ENCODE data around the gene MDFI. TPM values are rescaled to one million over a fixed set of nuclear protein-coding genes. Genes with fewer than 3 reads are reported as not detected.

Gene MDFI
- total RNA-seq, 1 experiment from 2014 or later: 96.4 TPM

DNA sequence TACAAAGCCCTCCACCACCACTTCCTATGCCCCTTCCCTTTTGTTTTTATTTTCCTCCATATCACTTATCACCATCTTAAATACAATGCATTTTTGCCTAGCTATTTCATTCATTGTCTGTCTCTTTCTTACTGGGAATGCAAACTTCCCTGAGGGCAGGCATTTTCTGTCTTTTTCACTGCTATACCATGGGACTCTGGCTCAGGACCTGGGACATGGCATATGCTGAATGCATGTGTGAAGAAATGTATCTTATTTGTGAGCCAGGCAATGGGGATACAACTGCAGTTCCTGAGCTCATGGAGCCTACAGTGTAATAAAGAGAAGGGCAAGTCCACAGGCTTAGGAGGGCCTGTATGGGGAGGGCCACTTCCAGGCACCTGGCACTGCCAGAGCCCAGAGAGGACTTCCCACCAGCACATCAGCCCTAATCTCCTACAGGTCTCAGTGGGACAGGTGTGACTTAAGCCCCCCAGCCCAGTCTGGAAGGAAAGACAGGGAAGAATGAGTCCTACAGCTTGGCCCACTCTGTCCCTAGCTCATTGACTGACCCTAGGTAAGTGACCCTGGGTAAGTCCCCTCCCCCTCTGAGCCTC lies 53.9 kb downstream of the MDFI start:
- no peaks in the 10 kb centered on the region for H3K9me2 ChIP-seq (replicated peaks; ENCODE audit: low read length)
- CTCF ChIA-PET: no interaction called here
- ATAC-seq (no peak), DNase-seq (no peak)
- no peaks in the 10 kb centered on the region for H3K27me3 ChIP-seq (ENCODE audit: low read length)
- H3K79me2 ChIP-seq (ENCODE audit: low read length): no peaks in the 10 kb centered on the region
- no peaks in the 10 kb centered on the region for H3K36me3 ChIP-seq (ENCODE audit: low read depth, low read length)
- POLR2A ChIA-PET (ENCODE audit: unreplicated experiment): no interaction called here
- intact Hi-C loops (cut with micrococcal nuclease): no loop called here
- H3K27ac ChIP-seq (ENCODE audit: low read length): no peak overlapping the region
- TF ChIP-seq EZH2 (IDR thresholded peaks at IDR 0.05; ENCODE audit: low read length, unreplicated experiment) (no peak), EZH2phosphoT487 (IDR thresholded peaks at IDR 0.05; ENCODE audit: borderline replicate concordance, low read length) (no peak)
- TF ChIP-seq, protein P1, sequence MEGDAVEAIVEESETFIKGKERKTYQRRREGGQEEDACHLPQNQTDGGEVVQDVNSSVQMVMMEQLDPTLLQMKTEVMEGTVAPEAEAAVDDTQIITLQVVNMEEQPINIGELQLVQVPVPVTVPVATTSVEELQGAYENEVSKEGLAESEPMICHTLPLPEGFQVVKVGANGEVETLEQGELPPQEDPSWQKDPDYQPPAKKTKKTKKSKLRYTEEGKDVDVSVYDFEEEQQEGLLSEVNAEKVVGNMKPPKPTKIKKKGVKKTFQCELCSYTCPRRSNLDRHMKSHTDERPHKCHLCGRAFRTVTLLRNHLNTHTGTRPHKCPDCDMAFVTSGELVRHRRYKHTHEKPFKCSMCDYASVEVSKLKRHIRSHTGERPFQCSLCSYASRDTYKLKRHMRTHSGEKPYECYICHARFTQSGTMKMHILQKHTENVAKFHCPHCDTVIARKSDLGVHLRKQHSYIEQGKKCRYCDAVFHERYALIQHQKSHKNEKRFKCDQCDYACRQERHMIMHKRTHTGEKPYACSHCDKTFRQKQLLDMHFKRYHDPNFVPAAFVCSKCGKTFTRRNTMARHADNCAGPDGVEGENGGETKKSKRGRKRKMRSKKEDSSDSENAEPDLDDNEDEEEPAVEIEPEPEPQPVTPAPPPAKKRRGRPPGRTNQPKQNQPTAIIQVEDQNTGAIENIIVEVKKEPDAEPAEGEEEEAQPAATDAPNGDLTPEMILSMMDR (conservative IDR thresholded peaks at IDR 0.05; ENCODE audit: low read depth, low read length): no peak
- H4K20me1 ChIP-seq (ENCODE audit: low read length): no peaks in the 10 kb centered on the region
- no peak overlapping the region for H3K4me2 ChIP-seq (ENCODE audit: low read length)
- BruUV-seq (replicated peaks): no TSS peak
- no peaks in the 10 kb centered on the region for H3F3A ChIP-seq (ENCODE audit: low read length, unreplicated experiment)
- H3K4me3 ChIP-seq (ENCODE audit: low read length): no peak overlapping the region
- H3K4me1 ChIP-seq (ENCODE audit: insufficient read depth, low read length): peaks cover 8% of the 10 kb centered on the region
- no peak overlapping the region for H2AFZ ChIP-seq (ENCODE audit: low read length)
- H3K9ac ChIP-seq (ENCODE audit: low read length): no peak overlapping the region
- H3K9me3 ChIP-seq (ENCODE audit: low read length): no peaks in the 10 kb centered on the region

DNA sequence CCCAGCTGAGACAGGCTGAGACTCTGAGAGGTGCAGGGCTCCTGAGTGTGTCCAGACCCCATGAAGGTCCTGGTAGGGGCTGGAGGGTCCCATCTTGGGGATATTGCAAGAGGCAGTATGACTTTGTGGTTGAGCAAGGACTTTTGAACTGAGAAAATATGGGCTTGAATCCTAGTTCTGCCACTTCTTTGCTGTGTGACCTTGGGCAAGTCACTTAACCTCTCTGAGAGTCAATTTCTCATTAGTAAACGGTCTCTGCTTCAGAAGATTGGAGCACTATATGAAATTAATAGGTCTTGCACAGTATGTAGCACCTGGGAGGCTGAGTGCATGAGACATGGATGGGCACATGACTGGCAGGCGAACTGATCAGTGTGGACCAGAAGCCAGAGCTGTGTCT lies 54.5 kb downstream of the MDFI start:
- Histone ChIP-seq H3K9me2 (replicated peaks; ENCODE audit: low read length) (no peaks in the 10 kb centered on the region), H3K27me3 (ENCODE audit: low read length) (no peaks in the 10 kb centered on the region), H3K4me2 (ENCODE audit: low read length) (no peak overlapping the region), H2AFZ (ENCODE audit: low read length) (no peak overlapping the region), H3F3A (ENCODE audit: low read length, unreplicated experiment) (no peaks in the 10 kb centered on the region), H3K36me3 (ENCODE audit: low read depth, low read length) (no peaks in the 10 kb centered on the region), H4K20me1 (ENCODE audit: low read length) (no peaks in the 10 kb centered on the region), H3K9ac (ENCODE audit: low read length) (no peak overlapping the region), H3K27ac (ENCODE audit: low read length) (no peak overlapping the region), H3K79me2 (ENCODE audit: low read length) (no peaks in the 10 kb centered on the region), H3K9me3 (ENCODE audit: low read length) (no peaks in the 10 kb centered on the region), H3K4me3 (ENCODE audit: low read length) (no peak overlapping the region), H3K4me1 (ENCODE audit: insufficient read depth, low read length) (peaks cover 8% of the 10 kb centered on the region)
- TF ChIP-seq EZH2phosphoT487 (IDR thresholded peaks at IDR 0.05; ENCODE audit: borderline replicate concordance, low read length): no peak
- TF ChIP-seq, protein P1 (conservative IDR thresholded peaks at IDR 0.05; ENCODE audit: low read depth, low read length): no peak
- no peak for TF ChIP-seq EZH2 (IDR thresholded peaks at IDR 0.05; ENCODE audit: low read length, unreplicated experiment)
- ATAC-seq (no peak), DNase-seq (no peak)
- BruUV-seq (replicated peaks): no TSS peak
- intact Hi-C loops (cut with micrococcal nuclease): no loop called here
- POLR2A ChIA-PET (ENCODE audit: unreplicated experiment): no interaction called here
- CTCF ChIA-PET: no interaction called here

DNA sequence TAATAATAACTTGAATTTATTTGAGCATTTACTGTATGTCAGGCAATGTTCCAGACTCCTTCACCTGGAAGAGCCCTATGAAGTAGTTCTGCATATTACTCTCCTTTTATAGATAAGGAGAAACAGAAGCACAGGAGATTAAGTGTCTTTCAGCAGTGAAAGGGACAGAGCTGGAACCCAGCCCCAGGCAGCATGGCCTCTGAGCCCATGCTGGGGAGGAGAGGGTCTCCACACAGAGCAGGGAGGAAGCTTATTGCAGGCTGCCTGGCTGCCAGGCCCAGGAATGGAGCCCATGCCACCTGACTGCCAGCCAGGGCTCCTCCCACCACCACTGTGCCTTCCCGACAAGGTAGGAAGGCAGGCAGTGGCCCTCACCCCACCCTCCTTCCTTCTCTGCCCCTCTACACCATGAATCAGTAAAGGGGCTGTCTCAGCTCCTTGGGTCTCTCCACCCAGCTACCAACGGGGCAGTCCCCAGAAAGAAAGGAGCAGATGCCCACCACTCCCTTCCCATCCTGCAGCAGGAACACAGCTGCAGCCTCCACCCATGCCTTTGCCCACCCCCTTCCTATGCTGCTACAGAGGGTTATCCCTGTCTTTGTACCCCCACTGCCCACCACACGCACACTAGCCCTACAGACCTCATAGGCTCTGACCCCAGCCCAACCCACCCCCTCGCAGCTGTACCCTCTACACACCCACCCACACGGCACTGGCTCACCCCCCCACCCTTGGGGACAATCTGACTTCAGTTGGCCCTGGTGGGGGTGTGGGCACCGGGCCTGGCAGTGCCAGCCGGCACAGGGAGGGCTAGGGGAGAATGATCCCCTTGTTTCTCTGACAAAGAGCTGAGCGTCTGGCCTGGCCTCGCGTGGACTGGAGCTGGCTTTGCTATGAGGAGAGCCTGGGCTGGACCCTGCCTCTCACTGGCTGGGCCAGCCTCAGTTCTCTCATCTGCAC lies 55.3 kb downstream of the MDFI start:
- intact Hi-C loops (cut with micrococcal nuclease): no loop called here
- Histone ChIP-seq H3K27me3 (ENCODE audit: low read length) (no peaks in the 10 kb centered on the region), H4K20me1 (ENCODE audit: low read length) (no peaks in the 10 kb centered on the region), H2AFZ (ENCODE audit: low read length) (no peak overlapping the region), H3K9ac (ENCODE audit: low read length) (no peak overlapping the region), H3K27ac (ENCODE audit: low read length) (no peak overlapping the region), H3K79me2 (ENCODE audit: low read length) (no peaks in the 10 kb centered on the region), H3K4me3 (ENCODE audit: low read length) (no peak overlapping the region), H3K4me1 (ENCODE audit: insufficient read depth, low read length) (peaks cover 8% of the 10 kb centered on the region), H3K36me3 (ENCODE audit: low read depth, low read length) (no peaks in the 10 kb centered on the region), H3K9me2 (replicated peaks; ENCODE audit: low read length) (no peaks in the 10 kb centered on the region), H3F3A (ENCODE audit: low read length, unreplicated experiment) (no peaks in the 10 kb centered on the region), H3K4me2 (ENCODE audit: low read length) (no peak overlapping the region), H3K9me3 (ENCODE audit: low read length) (no peaks in the 10 kb centered on the region)
- no peak for TF ChIP-seq EZH2phosphoT487 (IDR thresholded peaks at IDR 0.05; ENCODE audit: borderline replicate concordance, low read length)
- TF ChIP-seq, protein P1 (conservative IDR thresholded peaks at IDR 0.05; ENCODE audit: low read depth, low read length): no peak
- TF ChIP-seq EZH2 (IDR thresholded peaks at IDR 0.05; ENCODE audit: low read length, unreplicated experiment): no peak
- ATAC-seq (no peak), DNase-seq (no peak)
- ChIA-PET POLR2A (ENCODE audit: unreplicated experiment) (no interaction called here), CTCF (no interaction called here)
- BruUV-seq (replicated peaks): no TSS peak

All from PC-3 (cell line).